DND-41 (cell line): ENCODE measurements around the gene PEX14.

Source experiments
- CTCF ChIP-seq: IDR thresholded peaks from 2 replicates; pipeline ENCODE4 v1.5.1; 2012; ENCODE audit warnings: borderline replicate concordance, low read length, moderate library complexity, mild to moderate bottlenecking; ENCODE audit not compliant: poor library complexity, severe bottlenecking; ENCODE audit errors: extremely low read depth
- EZH2 ChIP-seq: IDR thresholded peaks from 3 replicates; pipeline ENCODE4 v1.6.1; 2012; ENCODE audit warnings: borderline replicate concordance, low read depth, mild to moderate bottlenecking, moderate library complexity, low read length, inconsistent platforms; ENCODE audit not compliant: severe bottlenecking

DNA sequence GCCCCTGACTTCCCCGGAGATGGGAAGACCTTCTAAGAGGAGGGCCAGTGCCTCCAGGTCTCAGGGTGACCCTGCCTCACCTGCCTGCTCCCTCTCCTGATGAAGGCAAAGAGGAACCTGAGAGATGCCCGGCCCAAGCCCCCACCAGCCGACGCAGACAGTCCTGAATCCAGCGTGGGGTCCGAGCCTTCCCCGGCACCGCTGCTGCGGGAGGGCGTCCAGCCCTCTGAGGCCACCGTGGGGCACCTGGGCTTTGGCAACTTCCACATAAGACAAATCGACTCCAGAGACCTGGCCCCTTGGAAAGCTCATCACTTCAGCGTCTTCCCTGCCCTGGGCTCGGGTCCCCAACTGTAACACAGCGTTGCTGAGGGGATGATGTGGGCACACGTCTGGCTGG is 199.5 kb downstream of the PEX14 start:
- TF ChIP-seq CTCF (no peak), EZH2 (no peak)
